Measurements from ENCODE around the gene C19orf47.
"Not testable (repeated sequence)": the region's sequence is repeated elsewhere in the genome, so short reads cannot be mapped to it uniquely, and the experiment has no call there.

C19orf47 gene

GRCh38 chr19:40344422-40344821 is 3.8 kb downstream of the C19orf47 start:
- DNase-seq = no peak

DNA sequence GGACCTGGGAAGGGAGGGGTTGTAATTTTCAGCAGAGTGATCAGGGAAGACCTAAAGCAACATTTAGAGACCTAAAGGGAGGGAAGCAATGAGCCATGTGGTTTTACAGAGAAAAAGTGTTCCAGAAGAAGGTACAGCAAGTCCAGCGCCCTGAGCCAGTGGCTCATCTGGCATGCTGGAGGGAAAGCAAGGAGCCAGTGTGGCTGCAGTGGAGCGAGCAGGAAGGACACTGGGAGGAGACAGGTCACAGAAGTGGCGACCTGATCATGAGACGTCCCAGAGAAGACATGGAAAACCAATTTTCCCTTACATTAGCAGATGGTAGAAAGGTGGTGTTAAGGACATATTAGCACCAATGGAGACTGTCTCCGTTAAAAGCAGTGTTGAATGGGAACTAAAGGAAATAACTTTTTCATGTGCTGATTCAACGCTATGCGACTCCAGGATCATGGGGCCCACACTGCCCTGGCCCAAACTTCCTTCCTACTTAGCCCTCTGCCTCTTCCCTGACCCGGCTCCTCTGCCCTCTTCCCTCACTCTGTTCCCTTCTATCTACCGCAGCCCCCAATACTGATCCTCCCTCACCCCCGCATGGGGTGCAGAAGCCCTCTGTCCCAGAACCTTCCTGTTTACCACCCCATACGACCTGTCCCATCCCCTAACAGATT is 5.4 kb downstream of the C19orf47 start:
- no peak for DNase-seq

- DNase-seq = no peak
Measured at GRCh38 chr19:40341601-40342482, 6.4 kb downstream of the C19orf47 start.

GRCh38 chr19:40339018-40339728 is 9.0 kb downstream of the C19orf47 start:
- no peak for DNase-seq

GRCh38 chr19:40337594-40337993 is 10.6 kb downstream of the C19orf47 start:
- no peak for DNase-seq

- DNase-seq = no peak
Measured at GRCh38 chr19:40337107-40337506, 11.1 kb downstream of the C19orf47 start.

DNA sequence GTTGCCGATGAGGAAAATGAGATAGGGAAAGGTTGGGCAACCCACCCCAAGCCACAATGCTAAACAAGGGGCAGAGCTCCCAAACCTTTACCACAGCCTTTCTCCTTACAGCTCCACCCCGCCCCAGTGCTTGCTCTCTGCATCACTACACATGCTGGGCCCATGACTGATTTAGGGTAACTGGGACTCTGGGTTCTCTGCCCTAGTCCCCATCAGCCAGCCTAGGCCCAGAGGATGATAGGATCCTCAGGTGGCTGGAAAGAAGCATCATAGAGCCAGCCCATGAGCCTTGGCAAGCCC is 11.6 kb downstream of the C19orf47 start:
- DNase-seq = no peak

DNA sequence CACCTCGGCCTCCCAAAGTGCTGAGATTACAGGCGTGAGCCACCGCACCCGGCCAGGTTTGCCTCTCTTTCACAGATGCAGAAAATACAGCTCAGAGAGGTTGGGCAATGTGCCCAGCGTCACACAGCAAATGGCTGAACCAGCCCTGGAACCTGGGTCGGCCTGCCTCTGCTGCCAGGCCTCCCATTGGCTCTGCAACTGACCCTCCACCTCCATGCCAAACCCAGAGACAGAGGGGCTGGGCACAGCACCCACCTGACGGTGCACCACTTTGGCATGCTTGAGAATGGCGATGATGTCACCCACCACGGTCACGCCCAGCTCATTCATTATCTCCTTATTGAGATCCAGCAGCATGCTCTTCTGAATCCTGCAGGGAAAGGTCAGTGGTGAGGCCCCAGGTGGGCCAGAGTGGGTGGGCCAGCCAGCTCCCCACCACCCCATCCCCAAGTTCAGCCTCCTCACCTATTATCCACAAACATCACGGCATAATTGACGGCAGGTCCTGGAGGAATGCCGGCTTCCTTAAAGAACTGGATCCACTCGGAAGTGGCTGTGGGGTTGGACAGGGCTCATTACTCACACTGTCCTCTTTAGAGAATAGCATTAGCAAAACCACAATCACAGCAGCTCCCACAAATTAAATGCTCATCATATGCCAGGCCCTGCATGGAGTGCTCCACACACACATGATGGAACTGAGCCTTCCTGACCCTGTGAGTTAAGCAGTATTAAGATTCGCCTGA is 12.2 kb downstream of the C19orf47 start:
- no peak for DNase-seq

DNA sequence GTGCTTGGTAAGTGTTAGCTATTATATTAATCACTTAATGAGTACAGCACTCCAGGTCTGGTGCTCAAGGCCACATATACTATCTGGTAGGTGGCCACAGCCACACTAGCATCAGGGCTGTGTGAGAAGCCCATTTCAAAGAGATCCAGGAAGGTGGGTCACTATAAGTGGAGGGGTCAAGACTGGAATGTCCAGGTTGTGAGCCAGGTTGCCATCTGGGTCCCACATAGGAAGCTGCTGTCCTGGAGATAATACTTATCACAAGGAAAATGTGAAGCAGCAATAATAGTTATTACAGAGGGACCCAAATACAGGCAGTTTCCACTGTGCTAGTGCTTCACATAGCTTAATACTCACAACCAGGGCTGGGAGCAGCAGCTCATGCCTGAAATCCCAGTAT is 13.1 kb downstream of the C19orf47 start:
- no peak for DNase-seq

- not testable (repeated sequence) for DNase-seq
Measured at GRCh38 chr19:40333083-40333482, 15.1 kb downstream of the C19orf47 start.

GRCh38 chr19:40332669-40333068 is 15.5 kb downstream of the C19orf47 start:
- DNase-seq = no peak

GRCh38 chr19:40331052-40331451 is 17.1 kb downstream of the C19orf47 start:
- no peak for DNase-seq

GRCh38 chr19:40326201-40326600 is 22.0 kb downstream of the C19orf47 start:
- DNase-seq = no peak

DNA sequence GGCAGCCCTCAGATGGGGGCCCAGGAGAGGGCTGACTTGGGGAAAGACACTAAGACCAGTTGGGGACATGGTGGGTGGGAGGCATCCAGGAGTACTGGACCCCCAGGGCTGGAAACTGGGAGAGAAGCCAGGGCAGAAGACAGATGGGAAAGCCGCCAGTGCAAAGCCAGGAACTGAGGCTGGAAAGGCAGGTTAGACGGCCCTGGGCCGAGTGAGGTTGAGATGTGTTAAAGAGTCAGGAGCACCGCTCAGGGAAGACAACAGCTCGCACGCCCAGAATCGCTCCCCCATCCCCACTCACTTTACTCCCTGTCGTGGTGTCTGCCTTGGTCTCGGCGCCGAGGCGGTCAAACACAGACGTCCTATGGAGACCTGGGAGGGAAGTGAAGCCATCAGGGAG is 24.5 kb downstream of the C19orf47 start:
- DNase-seq = no peak

- no peak for DNase-seq
Measured at GRCh38 chr19:40322951-40323615, 25.1 kb downstream of the C19orf47 start.

DNA sequence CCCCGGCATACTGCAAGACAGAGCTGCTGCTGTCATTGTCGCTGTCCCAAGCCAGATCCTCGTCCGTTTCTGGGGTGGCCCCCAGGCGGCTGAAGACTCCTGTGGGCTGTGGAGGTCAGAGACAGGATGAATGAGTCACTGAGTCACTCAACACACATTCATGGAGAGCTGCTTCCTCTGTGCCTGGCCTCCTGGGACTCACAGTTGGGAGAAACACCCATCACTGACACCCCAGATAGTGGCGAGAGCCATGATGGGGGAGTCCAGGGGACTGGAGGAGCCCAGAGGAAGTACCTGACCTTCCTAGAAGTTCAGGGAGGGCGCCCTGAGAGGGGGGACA is 26.0 kb downstream of the C19orf47 start:
- DNase-seq = no peak

- no peak for DNase-seq
Measured at GRCh38 chr19:40321566-40322270, 26.5 kb downstream of the C19orf47 start.

GRCh38 chr19:40321076-40321475 is 27.1 kb downstream of the C19orf47 start:
- no peak for DNase-seq

GRCh38 chr19:40320558-40320935 is 27.6 kb downstream of the C19orf47 start:
- DNase-seq = no peak

GRCh38 chr19:40317338-40317737 is 30.9 kb downstream of the C19orf47 start:
- DNase-seq = no peak

- no peak for DNase-seq
Measured at GRCh38 chr19:40315812-40316470, 32.3 kb downstream of the C19orf47 start.

GRCh38 chr19:40314656-40315055 is 33.5 kb downstream of the C19orf47 start:
- no peak for DNase-seq
